A673 (cell line): ENCODE data around the gene FBP2. TPM values are rescaled to one million over a fixed set of nuclear protein-coding genes. Genes with fewer than 3 reads are reported as not detected.

Source experiments
- BruUV-seq: library from RNA; stranded (reverse); fragments of 400-500 nt; replicated peaks from 2 replicates; lab custom pipeline; 2021; lab: Mats Ljungman, UMichigan
- CTCF ChIA-PET: fragments of 300-600 bp; sonication (Branson Sonifier 250); formaldehyde crosslinking; loops from one replicate; lab custom pipeline; 2022; ENCODE audit warnings: antibody characterized with exemption; lab: Charles Lee
- POLR2A ChIA-PET: fragments of 300-600 bp; sonication (Branson Sonifier 250); formaldehyde crosslinking; loops from one replicate; lab custom pipeline; 2022; ENCODE audit warnings: antibody characterized with exemption; ENCODE audit not compliant: low non-redundant PET; lab: Charles Lee
- DNase-seq: peaks from one replicate; pipeline ENCODE4 v3.0.0-alpha.2; 2015; ENCODE audit warnings: low spot score
- H3K27ac ChIP-seq: fragments of 200-600 bp; sonication (generic); 2 replicates; pipeline ENCODE4 v1.5.1; 2016; ENCODE audit warnings: mixed run types, low read depth, mild to moderate bottlenecking, mixed read lengths, antibody characterized with exemption, low read length; ENCODE audit not compliant: poor library complexity, severe bottlenecking
- H3K27me3 ChIP-seq: fragments of 200-600 bp; sonication (generic); replicated peaks from 2 replicates; pipeline ENCODE4 v1.6.1; 2017; ENCODE audit warnings: mixed run types, low read depth, mild to moderate bottlenecking, mixed read lengths, antibody characterized with exemption, low read length; ENCODE audit not compliant: insufficient read depth, poor library complexity
- H3K36me3 ChIP-seq: fragments of 200-600 bp; sonication (generic); 2 replicates; pipeline ENCODE4 v1.6.1; 2016; ENCODE audit warnings: mixed run types, mild to moderate bottlenecking, mixed read lengths, antibody characterized with exemption, low read length; ENCODE audit not compliant: insufficient read depth, poor library complexity, severe bottlenecking
- H3K4me1 ChIP-seq: fragments of 200-600 bp; sonication (generic); 2 replicates; pipeline ENCODE4 v1.6.1; 2017; ENCODE audit warnings: mixed run types, mild to moderate bottlenecking, mixed read lengths, antibody characterized with exemption, low read length; ENCODE audit not compliant: insufficient read depth, poor library complexity, severe bottlenecking
- H3K4me3 ChIP-seq: fragments of 200-600 bp; sonication (generic); 2 replicates; pipeline ENCODE4 v1.5.1; 2016; ENCODE audit warnings: low read depth, mixed run types, mild to moderate bottlenecking, mixed read lengths, low read length; ENCODE audit not compliant: poor library complexity, severe bottlenecking
- H3K9me3 ChIP-seq: fragments of 200-600 bp; sonication (generic); 2 replicates; pipeline ENCODE4 v1.6.1; 2016; ENCODE audit warnings: mixed run types, low read depth, mild to moderate bottlenecking, mixed read lengths, antibody characterized with exemption, low read length; ENCODE audit not compliant: poor library complexity, severe bottlenecking
- CTCF ChIP-seq: fragments of 300-800, 200-600 bp; sonication (generic); conservative IDR thresholded peaks from 2 replicates; pipeline ENCODE4 v1.5.1; 2017; ENCODE audit warnings: low read depth, mild to moderate bottlenecking, antibody characterized with exemption, low read length, moderate library complexity, mixed read lengths
- EZH2 ChIP-seq: fragments of 200-600 bp; sonication (generic); IDR thresholded peaks from 2 replicates; pipeline ENCODE4 v1.6.1; 2017; ENCODE audit warnings: borderline replicate concordance, low read depth, mild to moderate bottlenecking, mixed read lengths, antibody characterized with exemption, low read length; ENCODE audit not compliant: poor library complexity, severe bottlenecking
- intact Hi-C: fragments of 100-400 bp; cut with micrococcal nuclease; formaldehyde crosslinking; loops from one replicate; pipeline ENCODE4 v1.10.0; 2022; ENCODE audit not compliant: unreplicated experiment
- total RNA-seq: library from RNA; stranded (reverse); gene quantifications from 2 replicates; pipeline ENCODE4 v1.2.3, GENCODE V29; 2021

FBP2 gene
- total RNA-seq, 1 experiment from 2014 or later: 0.21 TPM

- DNase-seq: no peak
- ChIA-PET CTCF (no interaction called here), POLR2A (no interaction called here)
- intact Hi-C loops: loop anchor here (10.0 kb wide), 1 partner anchor 469 kb away; no protein-coding TSS in a partner anchor
- Histone ChIP-seq H3K27me3 (no peaks in the 10 kb centered on the region), H3K27ac (no peak overlapping the region), H3K4me1 (no peaks in the 10 kb centered on the region), H3K36me3 (no peaks in the 10 kb centered on the region), H3K4me3 (no peak overlapping the region), H3K9me3 (no peaks in the 10 kb centered on the region)
- BruUV-seq: no TSS peak
- TF ChIP-seq CTCF (no peak), EZH2 (no peak)
Observed at GRCh38 chr9:94533601-94534000, 60.0 kb downstream of the FBP2 start.

- intact Hi-C loops: loop anchor here (10.0 kb wide), 1 partner anchor 468 kb away; no protein-coding TSS in a partner anchor
- H3K4me3 ChIP-seq: no peak overlapping the region
- no TSS peak for BruUV-seq
- no peaks in the 10 kb centered on the region for H3K4me1 ChIP-seq
- TF ChIP-seq CTCF (no peak), EZH2 (no peak)
- ChIA-PET CTCF (no interaction called here), POLR2A (no interaction called here)
- no peaks in the 10 kb centered on the region for H3K27me3 ChIP-seq
- H3K36me3 ChIP-seq: no peaks in the 10 kb centered on the region
- H3K9me3 ChIP-seq: no peaks in the 10 kb centered on the region
- H3K27ac ChIP-seq: no peak overlapping the region
- DNase-seq: no peak
Observed at GRCh38 chr9:94533155-94533554, 60.5 kb downstream of the FBP2 start.

DNA sequence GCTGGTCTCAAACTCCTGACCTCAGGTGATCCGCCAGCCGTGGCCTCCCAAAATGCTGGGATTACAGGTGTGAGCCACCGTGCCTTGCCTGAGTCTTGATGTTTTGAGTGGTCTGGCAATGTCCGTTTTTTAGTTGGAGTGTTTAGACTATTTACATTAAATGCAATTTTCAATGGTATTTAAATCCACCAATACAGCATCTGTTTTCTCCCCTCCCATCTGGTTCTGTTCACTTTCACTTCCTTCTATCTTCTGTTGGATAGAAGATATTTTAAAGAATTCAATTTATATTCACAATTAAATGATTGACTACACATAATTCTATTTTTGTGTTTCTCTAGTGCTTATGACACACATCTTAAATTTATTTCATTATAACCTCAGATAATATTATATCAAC lies 64.7 kb downstream of the FBP2 start:
- Histone ChIP-seq H3K4me3 (no peak overlapping the region), H3K36me3 (no peaks in the 10 kb centered on the region), H3K4me1 (no peaks in the 10 kb centered on the region), H3K27me3 (no peaks in the 10 kb centered on the region), H3K9me3 (no peaks in the 10 kb centered on the region), H3K27ac (no peak overlapping the region)
- TF ChIP-seq EZH2 (no peak), CTCF (no peak)
- DNase-seq: no peak
- ChIA-PET CTCF (no interaction called here), POLR2A (no interaction called here)
- no TSS peak for BruUV-seq
- intact Hi-C loops: no loop called here
